NCI-H2029 treated with DMSO at 0.1 percent for 48 hours (cell line): ENCODE results near the gene PGBD1.

Source experiments
- DNase-seq: peaks from one replicate; lab custom pipeline; 2025; lab: John Stamatoyannopoulos, UW

The PGBD1 gene

GRCh38 chr6:28335040-28335563 lies 53.7 kb downstream of the PGBD1 start:
- DNase-seq, result no peak

DNA sequence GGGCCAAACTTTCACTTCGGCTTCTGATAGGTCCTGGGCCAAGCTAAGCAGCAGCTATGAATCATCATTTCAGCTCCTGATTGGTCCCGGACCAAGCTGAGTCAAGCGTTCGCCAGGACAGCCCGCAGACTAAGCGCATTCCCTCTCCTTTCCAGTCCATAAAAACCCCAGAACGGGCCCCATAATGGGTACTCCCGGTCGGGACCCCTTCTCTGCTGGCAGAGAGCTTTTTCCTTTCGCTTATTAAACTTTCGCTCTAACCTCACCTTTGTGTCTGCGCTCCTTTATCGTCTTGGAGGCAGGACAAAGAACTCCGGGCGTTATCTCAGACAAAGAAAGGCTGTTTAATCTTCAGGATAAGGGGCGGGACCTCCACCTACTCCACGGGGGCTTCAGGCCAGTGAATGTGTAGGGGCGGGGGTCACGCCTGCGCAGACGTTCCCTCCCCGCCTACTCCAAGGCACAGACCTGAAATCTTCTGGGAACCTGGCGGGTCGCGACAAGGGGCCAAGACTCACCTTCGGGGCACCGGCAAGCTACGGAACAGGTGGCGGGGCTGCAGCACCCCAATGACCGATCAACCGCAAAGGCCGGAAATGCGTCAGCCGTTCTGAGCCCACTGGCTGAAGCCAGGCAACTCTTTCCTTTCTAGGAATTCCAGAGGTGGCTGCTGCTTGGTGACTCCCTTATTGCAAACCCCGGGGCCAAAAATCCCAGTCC lies 54.4 kb downstream of the PGBD1 start, which contains the start of gene ZSCAN31:
Gene ZSCAN31, minus strand, starts transcription at position 585 of the 720 bp plus-strand sequence. CDS start 6,465 bp downstream, outside the sequence.
- peak; percentile 81 for DNase-seq

- peak; percentile 72 for DNase-seq
Measured at GRCh38 chr6:28336284-28337120, 55.1 kb downstream of the PGBD1 start.

DNA sequence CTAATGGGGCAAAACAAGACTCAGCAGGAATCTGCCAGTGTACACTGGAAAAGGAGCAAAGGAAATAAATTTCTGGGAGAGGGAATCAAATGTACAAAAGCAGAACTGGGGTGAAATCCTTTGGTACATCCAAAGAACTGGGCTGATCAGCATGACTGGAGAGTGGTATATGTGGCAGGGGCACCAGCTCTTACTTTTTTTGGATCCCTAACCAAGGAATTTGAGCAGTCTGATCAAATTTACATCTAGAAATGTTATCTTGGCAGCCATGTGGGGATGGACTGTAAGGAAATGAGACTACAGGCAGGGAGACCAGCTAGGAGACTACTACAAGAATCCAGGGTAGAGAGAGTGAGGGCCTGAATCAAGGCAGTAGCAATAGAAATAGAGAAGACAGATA lies 55.7 kb downstream of the PGBD1 start:
- no peak for DNase-seq

- no peak for DNase-seq
Measured at GRCh38 chr6:28340310-28341095, 59.1 kb downstream of the PGBD1 start.

- no peak for DNase-seq
Measured at GRCh38 chr6:28343898-28344677, 62.7 kb downstream of the PGBD1 start.

- DNase-seq, result no peak
Measured at GRCh38 chr6:28345201-28345600, 63.8 kb downstream of the PGBD1 start.

DNA sequence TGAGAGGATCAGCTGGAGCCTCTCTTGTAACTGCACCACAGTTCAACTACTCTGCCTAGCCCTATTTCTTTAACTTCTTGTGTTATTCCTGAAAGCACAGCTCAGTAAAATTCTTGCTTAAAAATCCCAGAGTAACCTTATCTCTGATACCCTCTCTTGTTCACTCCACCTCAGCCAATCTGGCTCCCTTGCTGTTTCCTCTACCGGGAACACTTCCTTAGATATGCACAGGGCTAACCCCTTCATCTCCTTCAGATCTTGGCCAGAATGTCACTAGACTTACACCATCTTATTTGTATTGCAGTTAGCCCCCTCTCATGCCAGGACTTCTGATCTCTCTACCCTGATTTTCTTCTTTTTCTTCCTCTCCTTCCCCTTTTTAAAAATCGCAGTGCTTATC lies 65.7 kb downstream of the PGBD1 start:
- no peak for DNase-seq

DNA sequence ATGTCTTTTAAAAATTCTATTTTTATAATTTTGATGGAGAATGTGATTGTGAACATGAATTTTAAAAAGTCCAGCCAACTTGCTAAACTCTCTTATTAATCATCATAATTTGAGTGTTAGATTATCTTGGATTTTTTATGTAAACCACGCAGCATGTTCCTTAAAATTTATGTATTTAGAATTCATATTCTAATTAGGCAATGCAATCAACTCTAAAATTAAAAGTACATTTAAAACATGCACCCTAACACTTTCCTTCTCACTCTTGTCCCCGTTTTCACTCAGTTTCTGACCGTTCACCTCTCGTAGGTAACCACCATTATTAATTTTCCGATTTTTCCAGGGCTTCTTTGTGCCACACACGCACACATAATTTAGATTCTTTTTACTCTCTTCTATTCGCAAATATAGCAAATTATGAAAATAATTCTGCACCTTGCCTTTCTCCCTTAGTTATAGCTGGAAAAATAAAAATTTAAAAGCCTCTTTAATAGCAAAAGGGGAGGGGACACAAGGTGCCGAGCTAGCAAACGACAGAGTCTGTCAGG lies 68.0 kb downstream of the PGBD1 start:
- no peak for DNase-seq

DNA sequence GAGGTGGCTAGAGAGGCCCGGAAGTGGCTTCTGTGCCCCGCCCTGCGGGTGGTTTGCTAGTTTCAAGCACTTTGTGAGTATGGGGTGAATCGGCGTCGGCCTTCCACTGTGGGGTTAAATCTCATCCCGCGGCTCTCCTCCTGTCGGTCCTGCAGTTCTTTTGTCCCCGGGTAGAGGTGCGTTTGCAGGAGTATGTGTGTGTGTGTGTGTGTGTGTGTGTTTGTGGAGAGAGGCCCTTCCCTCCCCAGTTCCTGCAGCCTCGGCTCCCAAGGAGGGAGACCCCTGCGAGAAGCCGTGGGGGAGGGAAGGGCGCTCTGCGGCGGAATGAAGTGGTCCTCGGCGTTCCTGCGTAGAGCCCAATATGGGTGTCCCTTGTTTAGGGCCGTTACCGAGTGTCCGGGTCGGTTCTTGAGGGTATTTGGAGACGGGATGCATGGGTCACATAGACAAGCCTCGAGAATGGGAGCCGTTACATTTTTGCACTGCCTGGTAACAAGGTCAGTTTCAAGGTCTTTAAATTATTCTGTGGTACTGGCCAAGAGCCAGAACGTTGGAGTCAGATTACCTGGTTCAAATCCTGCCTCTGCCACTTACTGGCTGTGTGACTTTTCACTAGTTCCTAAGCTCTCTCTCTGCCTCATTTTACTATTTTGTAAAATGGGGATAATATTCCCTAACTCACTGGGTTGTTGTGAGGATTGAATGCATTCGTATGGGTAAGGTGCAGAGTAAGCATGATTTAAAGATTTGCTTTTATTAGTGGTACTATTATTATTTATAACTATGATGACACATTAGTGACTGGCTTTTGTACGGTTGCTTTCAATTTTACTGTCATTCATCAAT lies 68.7 kb downstream of the PGBD1 start, which contains the start of gene ZKSCAN3:
Gene ZKSCAN3, plus strand, starts transcription at position 56 of the 846 bp plus-strand sequence. CDS start 9,640 bp downstream, outside the sequence.
- DNase-seq, result peak; percentile 84

GRCh38 chr6:28351087-28351486 lies 69.7 kb downstream of the PGBD1 start:
- DNase-seq, result no peak

GRCh38 chr6:28351493-28351925 lies 70.1 kb downstream of the PGBD1 start:
- DNase-seq, result no peak
